ENCODE data around the gene SLC6A1.

SLC6A1 gene

DNA sequence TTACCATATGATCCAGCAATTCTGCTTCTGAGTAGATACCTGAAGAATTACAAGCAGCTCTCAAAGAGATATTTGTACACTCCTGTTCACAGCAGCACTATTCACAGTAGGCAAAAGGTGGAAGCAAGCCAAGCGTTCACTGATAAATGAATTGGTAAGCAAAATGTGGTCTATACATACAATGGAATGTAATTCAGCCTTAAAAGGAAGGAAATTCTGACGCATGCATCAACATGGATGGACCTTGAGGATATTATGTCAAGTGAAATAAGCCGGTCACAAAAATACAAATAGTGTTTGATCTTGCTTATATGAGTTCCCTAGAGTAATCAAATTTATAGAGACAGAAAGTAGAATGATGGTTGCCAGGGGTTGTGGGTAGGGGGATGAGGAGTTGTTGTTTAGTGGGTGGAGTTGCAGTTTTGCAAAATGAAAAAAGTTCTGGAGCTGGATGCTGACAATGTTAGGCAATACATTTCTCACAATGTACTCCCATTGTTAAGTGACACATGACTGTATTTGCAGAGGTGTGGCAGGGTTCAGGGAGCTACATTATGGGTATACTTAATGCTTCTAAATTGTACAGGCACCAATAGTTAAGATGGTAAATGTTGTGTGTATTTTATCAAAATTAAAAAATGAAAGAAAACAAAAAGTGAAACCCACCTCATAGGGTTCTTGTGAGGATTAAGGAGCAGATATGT, 26.7 kb downstream of the SLC6A1 start:
- no peak for DNase-seq (ENCODE audit: low read depth in 2 of 2)

DNA sequence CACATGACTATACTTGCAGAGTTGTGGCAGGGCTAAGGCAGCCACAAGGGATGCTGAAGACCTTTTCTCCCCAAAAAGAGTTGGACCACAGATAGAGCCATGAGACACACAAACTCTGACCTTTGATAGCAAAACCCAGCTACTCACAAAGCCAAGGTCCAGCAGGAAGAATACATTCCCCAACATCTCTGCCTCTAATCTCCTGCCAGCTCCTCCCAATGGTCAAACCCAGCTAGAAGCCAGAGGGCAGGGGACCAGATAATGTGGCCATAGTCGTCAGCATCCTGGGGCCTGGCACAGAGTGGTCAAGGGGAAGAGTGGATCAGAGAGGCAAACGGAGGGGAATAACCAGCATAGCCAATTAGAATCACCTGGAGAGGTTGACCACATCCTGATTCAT, 28.2 kb downstream of the SLC6A1 start:
- no peak for DNase-seq (ENCODE audit: low read depth in 2 of 2)

DNA sequence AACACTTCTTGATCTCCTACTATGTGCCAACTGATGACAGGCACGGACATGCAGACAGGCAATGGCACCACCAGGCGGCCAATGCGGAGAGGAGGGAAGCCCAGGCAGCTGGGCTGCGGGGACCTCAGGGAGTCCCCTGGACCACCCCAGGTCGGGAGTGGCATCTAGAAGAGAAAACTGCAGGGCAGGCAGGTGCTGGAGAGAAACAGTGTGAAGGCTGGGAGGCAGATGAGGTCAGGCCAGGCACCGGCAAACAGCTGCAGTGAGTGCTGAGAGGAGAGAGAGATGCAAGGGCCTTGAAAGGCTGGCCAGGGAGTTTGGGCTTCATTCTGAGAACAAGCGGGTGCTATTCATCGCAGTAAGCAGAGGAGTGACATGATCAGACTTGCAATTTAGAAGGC, 29.1 kb downstream of the SLC6A1 start:
- DNase-seq (ENCODE audit: low read depth in 2 of 2) = no peak

- no peak for DNase-seq (ENCODE audit: low read depth in 2 of 2)
Measured at GRCh38 chr3:11022115-11022514, 29.6 kb downstream of the SLC6A1 start.

DNA sequence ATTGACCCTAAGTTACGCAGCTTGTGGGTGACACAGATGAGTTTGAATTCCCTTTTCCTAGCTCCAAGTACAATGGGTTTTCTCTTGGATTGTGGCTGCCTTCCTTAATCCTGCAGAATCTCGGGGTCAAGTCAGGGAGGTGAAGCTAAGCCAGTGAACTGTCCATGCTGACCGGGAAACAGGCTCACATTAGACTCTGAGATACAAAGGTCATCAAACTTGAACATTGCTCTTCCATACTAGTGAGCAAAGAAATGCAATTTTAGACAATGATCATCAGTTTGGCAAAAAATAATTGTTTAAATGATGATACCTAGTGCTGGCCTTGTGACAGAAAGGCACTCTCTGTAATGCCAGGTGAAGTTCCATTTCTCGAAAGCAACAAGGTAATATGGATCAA, 31.6 kb downstream of the SLC6A1 start:
- no peak for DNase-seq (ENCODE audit: low read depth in 2 of 2)

GRCh38 chr3:11029948-11030347, 37.4 kb downstream of the SLC6A1 start:
- no peak for DNase-seq (ENCODE audit: low read depth in 2 of 2)

- DNase-seq (ENCODE audit: low read depth in 2 of 2) = no peak
Measured at GRCh38 chr3:11033871-11034270, 41.3 kb downstream of the SLC6A1 start.

DNA sequence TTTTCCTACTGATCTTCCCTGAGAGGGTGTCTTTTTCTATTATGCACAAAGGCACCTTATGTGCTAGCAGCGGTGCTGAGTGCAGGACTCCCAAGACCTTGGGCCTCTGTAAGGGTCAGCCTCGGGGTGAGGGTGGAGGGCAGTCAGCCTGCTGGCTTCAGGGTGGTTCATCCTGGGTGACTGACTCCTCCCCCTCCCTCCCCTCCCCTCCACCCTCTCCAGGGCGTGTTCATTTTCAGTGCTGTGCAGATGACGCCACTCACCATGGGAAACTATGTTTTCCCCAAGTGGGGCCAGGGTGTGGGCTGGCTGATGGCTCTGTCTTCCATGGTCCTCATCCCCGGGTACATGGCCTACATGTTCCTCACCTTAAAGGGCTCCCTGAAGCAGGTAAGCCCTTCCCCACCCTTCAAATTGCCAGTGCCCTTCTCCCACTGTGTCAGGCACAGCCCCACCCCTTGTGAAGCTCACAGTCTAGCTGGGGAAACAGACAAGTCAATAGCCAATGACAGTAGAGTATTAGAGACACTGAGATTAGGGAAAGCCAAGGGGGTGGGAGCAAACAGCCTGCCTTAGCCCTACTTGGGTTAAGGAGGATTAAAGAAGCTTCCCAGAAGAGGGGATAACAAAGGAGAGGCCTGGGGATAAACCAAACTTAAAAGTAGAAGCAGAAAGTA, 41.9 kb downstream of the SLC6A1 start:
- DNase-seq (ENCODE audit: low read depth in 2 of 2) = no peak

DNA sequence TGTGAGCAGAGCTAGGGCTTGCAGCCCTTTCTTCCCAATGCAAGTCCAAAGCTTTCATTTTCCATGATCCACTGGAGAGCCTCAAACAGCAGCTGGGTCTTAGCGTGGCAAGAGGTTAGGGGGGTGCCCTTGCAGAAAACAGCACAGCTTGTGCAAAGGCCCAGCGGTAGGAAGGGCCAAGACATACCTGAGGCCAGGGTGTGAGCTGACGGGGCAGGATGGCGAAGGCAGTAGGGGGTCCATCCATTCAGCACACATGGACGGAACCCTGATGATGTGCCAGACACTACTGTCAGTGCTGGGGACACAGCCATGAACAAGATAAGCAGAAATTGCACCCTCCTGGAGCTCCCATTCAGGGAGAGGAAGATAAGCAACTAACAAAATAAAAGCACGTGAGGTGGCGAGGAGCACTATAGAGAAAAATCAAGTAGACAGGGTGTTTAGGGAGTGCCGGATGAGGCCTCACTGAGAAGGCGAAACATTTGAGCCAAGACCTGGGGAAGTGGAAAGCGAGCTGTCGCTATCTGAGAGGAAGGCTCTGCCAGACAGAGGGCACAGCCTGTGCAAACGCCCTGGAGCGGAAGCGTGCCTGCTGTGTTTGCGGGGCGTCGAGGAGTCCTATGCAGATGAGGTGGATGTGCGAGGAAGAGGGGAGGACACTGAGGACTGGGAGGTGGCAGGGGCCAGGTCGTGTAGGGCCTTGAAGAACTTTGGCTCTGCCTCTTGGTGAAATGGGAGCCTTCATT, 43.4 kb downstream of the SLC6A1 start:
- DNase-seq (ENCODE audit: low read depth in 2 of 2) = no peak

DNA sequence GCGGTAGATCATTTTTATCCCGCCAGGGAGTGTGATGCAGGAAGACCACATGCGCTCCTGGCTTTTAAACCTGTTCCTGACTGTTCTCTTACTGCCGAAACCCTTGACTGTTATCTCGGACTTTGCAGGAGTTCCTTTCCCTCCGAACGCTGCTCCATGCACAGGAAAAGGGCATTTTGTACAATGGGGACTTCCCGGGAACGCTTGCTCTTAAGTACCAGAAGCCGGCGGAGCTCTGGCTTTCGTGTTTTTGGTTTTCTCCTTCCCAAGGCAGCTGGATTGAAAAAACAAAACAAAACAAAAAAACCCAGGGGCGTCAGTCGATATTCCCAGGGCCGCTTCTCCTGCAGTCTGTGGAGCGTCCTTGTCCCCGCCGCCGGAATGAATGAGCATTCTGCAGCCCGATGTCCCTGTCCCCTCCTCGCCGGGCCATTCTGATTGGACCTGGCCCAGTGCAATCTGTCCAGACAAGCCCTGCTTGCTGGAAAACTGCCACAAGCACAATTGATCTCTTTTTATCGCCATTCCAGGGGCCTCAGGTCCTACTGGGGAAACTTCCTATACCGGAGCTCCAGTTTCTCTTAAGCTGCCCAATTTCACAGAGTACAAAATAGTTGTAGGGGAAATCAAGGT, 44.8 kb downstream of the SLC6A1 start:
- no peak for DNase-seq (ENCODE audit: low read depth in 2 of 2)

- DNase-seq (ENCODE audit: low read depth in 2 of 2) = no peak
Measured at GRCh38 chr3:11037976-11038375, 45.4 kb downstream of the SLC6A1 start.

- no peak for DNase-seq (ENCODE audit: low read depth in 2 of 2)
Measured at GRCh38 chr3:11045536-11045935, 53.0 kb downstream of the SLC6A1 start.

GRCh38 chr3:11047500-11047899, 55.0 kb downstream of the SLC6A1 start:
- DNase-seq (ENCODE audit: low read depth in 2 of 2) = no peak

DNA sequence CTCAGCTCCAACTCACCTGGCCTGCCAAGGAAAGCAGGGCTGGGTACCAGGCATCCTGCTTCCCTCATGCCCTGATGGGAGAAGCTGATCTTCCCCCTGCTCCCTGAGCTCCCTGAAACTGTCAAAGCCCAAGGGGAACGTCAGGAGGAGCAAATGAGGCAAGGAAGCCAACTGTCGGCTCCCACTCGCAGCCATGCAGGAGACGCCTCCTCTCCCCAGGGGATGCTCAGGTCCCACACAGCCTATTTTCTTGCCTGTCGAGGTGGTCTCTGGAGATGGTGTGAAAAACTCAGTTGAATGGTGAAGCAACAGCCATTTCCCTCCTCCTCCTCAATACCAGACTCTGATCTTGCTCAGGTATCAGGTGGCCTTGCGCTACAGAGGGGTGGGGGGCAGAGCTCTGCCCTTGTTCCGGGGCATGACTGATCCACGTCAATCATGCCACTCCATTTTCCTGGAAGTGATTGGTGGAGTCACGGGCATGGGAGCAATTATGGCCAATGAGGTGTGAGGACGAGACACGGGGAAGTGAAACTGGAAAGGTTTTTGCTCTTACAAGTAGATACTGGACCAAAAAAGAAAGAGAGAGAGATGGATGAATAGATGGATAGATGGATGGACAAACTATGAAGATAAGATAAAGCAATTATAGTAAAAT, 58.2 kb downstream of the SLC6A1 start:
- no peak for DNase-seq (ENCODE audit: low read depth in 2 of 2)

DNA sequence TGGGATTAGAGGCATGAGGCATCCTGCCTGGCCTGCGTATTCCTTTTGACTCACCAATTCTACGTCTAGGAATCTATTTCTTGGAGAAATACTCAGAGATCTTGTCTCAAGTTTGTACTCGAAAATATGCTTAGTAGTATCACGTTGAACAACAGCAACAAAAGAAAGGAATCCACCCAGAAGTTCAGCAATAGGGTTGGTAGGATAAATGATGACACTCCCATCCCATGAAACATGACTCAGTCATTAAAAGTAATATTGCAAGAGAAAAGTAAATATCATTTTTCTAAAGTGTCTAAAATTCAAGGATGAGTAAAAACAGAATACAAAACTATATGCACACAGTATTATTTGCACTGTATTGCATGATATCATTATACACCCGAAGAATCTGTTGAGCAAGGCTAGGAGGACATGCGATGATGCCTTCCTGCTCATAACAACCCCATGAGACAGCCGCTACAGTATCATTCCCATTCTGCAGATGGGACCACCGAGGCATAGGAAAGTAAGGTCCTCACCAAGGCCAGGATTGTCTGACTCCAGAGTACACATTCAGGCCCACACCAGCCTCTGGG, 61.5 kb downstream of the SLC6A1 start:
- no peak for DNase-seq (ENCODE audit: low read depth in 2 of 2)

GRCh38 chr3:11054739-11055438, 62.3 kb downstream of the SLC6A1 start:
- DNase-seq (ENCODE audit: low read depth in 2 of 2) = no peak

- no peak for DNase-seq (ENCODE audit: low read depth in 2 of 2)
Measured at GRCh38 chr3:11055496-11055895, 62.9 kb downstream of the SLC6A1 start.

DNA sequence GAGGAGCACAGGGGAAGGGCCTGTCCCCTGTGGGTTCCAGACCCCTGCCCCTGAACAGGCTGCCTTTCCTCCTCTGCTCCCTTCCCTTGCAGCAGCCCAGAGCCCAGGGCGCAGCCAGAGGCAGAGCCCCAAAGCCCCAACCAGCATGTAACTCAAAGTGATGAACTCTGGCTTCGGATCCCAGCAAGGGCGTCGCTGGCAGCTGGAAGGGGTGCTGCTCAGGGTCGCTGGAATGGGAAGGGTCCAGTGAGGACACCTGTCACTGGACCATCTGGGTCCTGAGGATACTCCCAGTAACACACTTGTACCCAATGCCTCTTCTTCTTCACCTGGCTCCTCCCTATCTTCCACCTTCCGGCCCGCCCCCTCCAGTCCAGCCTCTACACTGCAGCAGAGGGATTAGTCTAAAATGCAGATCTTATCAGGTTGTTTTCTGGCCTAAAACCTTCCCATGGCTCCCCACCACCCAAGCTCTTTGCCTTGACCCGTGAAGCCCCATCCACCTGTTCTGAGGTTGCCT, 64.0 kb downstream of the SLC6A1 start:
- no peak for DNase-seq (ENCODE audit: low read depth in 2 of 2)

DNA sequence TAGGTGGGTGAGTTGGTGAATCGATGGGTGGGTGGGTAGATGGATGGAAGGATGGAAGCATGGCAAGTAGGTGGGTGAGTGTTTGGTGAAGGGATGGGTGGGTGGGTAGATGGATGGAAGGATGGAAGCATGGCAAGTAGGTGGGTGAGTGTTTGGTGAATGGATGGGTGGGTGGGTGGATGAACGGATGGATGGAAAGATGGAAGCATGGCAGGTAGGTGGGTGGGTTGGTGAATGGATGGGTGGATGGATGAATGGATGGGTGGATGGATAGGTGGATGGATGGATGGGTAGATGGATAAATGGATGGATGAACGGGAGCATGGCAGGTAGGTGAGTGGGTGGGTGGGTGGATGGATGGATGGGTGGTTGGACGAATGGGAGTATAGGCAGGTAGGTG, 65.1 kb downstream of the SLC6A1 start:
- no peak for DNase-seq (ENCODE audit: low read depth in 2 of 2)

- no peak for DNase-seq (ENCODE audit: low read depth in 2 of 2)
Measured at GRCh38 chr3:11059090-11059798, 66.7 kb downstream of the SLC6A1 start.

Measured in stimulated activated CD4-positive, alpha-beta T cell treated with anti-CD3 and anti-CD28 coated beads, Interleukin-1b, Interleukin-23, amount 100 ng/mL, for 1 hour (primary cell).